HG03060 (cell line): ENCODE results near the gene ATF6.
A peak's percentile ranks its signal among the peaks of the same experiment; 100 is the strongest.
"Not testable (repeated sequence)": the region's sequence is repeated elsewhere in the genome, so short reads cannot be mapped to it uniquely, and the experiment has no call there.

Experiments
- ATAC-seq: cut with Tn5 transposase; IDR thresholded peaks from one replicate; pipeline ENCODE4 v1.9.1; 2021; ENCODE audit warnings: low read depth, moderate number of reproducible peaks; ENCODE audit not compliant: unreplicated experiment

ATF6 gene, protein sequence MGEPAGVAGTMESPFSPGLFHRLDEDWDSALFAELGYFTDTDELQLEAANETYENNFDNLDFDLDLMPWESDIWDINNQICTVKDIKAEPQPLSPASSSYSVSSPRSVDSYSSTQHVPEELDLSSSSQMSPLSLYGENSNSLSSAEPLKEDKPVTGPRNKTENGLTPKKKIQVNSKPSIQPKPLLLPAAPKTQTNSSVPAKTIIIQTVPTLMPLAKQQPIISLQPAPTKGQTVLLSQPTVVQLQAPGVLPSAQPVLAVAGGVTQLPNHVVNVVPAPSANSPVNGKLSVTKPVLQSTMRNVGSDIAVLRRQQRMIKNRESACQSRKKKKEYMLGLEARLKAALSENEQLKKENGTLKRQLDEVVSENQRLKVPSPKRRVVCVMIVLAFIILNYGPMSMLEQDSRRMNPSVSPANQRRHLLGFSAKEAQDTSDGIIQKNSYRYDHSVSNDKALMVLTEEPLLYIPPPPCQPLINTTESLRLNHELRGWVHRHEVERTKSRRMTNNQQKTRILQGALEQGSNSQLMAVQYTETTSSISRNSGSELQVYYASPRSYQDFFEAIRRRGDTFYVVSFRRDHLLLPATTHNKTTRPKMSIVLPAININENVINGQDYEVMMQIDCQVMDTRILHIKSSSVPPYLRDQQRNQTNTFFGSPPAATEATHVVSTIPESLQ

DNA sequence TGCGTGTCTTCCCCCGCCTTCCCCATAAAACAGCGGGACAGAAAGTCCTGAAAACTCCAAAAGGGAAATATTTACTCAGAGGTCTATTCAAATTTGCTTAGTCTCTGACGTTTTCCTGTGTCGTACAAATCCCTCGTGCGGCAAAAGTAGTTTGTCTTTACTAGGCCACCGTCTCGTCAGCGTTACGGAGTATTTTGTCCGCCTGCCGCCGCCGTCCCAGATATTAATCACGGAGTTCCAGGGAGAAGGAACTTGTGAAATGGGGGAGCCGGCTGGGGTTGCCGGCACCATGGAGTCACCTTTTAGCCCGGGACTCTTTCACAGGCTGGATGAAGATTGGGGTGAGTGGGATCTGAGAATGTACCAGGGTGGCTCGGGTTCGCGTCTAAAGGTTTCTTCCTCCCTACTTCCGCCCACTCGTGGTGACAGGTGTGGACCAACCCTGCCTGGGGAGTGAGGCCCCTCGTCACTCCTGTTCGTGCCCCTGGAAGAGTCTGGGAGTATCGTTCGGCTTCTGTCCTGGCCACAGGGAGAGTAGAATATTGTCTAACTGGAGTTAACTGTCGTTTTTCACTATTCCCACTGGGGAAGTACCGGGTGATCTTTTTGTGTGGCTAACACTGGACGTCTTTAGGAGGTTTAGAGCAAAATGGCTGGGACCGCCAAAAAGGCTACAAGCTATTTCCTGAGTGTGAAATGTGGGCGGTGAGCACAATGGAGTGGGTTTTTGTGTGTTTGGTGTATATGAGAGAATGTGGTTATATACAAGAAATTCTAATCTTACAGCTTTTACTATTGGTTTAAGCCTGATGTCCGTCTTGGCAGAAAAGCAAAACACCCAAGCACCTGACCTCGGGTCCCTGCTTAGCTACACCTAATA lies at the start of gene ATF6:
TSS of gene ATF6 (plus strand) at position 219 of the 880 bp plus-strand sequence. CDS start at position 260, 41 bp downstream.
- ATAC-seq = peak; percentile 50

DNA sequence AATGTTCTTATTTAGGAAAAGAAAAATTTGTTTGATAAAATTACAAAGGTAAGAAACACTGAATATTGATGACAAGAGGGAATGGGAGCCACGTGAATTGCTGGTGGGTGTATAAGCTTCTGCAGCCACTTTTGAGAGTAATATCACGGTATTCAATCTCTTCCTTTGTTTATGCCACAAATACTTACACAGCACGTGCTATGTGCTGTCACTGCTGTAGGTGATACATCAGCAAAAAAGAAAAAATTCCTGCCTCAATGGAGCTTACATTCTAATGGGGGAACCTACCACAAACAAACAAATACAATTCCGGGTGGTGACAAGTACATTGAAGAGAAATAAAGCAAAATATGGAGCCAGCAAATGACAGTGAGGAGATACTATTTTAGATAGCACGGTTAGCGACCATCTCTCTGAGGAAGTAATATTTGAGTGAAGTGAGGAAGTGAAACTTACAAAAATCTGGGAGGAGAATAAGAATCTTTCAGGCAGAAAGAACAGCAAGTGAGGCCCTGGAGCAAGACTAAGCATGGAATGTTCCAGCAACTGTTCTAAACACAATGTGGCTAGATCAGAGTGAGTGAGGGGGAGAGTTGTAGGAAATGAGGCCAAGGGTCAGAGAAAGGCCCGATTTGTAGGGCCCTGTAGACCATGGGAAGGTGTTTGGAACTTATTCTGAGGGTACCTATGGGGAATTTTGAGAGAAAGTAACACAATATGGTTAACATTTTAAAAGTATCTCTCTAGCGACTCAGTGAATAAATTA lies 47.4 kb upstream of the ATF6 start:
- peak; percentile 38 for ATAC-seq

DNA sequence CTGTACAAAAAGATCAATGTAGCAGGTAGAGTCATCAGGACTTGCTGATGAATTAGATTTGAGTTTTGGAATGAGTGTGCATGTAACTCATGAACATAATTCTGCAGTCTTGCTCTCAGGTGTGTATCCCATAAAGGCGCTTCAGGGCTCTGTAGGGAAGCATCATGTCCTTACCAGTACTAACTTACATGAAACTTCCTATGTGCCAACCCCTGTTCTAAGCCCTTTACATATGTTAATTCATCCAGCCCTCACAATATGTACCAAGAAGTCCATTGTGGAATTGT lies 46.9 kb upstream of the ATF6 start:
- ATAC-seq = peak; percentile 22

DNA sequence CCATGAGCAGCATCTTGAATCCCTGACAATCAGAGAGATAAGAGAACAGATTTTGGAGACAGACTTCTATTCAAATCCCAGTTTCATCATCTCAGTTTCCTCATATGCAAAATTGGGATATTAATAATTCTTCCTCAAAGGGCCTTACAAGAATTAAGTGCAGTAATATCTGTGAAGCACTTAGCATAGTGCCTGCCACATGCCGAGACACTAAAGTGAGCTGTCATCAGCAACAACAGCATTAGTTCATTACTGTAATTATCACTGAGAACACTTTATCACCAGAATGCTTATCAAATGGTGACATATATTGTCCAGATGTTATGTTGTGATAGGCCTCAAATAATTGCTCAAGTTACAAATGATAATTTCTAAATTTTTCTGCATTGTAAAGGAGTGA lies 45.7 kb upstream of the ATF6 start:
- no peak for ATAC-seq

DNA sequence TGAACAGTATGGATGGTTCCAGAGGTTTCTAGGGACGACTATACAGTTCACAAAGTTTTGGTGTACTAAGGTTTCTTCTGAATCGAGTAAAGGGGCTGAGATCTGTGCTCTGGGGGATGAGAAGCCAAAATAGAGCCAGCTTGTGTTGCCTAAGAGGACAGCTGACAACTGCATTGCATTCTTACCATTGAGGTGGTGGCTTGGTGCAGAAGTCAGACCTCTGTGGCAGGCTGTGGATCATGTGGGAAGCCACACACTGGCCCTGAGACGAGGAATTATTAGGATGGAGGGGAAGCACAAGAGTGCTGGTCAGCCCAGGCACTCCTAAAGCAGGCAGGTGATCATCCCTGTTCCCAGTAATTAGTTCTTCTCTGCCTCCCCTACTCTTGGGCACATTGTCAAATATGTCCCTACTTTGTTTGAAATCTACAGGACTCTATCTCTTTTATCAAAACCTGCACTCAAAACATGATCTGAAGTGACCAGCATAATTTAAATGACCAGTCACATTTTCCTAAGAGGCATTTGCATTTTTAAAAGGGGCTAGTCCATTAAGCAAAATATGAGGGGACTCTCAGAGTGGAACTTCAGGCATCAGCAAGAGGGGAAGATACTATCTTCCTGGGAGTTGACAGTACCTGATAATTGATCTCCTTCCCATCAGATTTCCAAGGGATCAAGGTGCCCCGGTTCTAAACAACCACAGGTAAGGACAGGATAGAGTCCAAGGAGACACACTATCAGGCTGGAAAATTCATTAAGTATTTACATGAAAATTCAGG lies 45.0 kb upstream of the ATF6 start, which contains the start of gene FCRLB:
TSS of gene FCRLB (plus strand) at position 589 of the 782 bp plus-strand sequence. CDS start 1,129 bp downstream, outside the sequence.
- ATAC-seq = no peak

DNA sequence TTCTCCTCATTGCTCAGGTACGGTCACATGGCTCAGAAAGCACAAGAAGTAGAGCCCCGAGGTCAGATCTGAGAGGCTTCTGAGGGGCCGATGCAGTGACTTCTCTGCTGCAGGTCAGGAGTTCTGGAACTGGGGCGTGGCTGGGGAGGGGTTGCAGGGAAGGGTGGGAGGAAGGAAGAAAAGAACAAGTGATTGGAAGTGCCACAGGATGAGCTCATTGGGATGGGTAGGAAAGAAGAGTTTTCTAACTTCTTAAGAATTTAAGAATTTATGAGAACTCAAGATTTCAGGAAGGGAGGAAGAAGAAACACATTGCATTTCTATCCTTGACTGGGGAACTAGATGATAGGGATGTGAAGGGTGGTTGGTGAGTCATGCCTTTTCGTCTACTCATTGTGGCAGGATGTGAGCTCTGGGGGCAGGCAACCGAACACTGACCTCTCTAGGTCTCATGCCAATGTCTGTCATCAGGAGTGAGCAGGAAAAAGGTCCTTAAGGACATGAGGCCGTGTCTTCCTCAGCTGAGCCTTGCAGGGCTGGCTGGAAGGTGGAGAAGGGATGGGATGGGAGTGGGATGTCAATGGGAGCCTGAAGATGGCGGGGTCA lies 44.3 kb upstream of the ATF6 start:
- ATAC-seq = no peak

DNA sequence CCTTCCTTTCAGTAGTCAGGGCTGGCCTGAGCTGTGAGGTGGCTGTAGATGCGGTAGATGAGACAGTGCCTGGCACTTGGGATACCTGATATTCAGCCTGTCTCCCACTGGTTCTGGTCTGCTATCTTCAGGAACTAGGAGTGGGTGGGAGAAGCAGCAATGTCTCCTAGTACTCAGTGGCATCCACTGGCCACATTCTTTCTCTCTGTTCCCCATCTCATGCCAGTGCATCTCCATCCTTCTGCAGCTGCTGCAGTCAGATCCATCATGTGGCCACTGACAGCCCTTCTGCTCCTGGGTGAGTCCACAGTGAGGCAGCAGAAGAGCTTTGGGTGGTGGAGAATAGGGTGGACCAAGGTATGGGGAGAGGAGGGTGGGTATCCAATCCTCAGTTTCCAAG lies 43.7 kb upstream of the ATF6 start:
- ATAC-seq = no peak

DNA sequence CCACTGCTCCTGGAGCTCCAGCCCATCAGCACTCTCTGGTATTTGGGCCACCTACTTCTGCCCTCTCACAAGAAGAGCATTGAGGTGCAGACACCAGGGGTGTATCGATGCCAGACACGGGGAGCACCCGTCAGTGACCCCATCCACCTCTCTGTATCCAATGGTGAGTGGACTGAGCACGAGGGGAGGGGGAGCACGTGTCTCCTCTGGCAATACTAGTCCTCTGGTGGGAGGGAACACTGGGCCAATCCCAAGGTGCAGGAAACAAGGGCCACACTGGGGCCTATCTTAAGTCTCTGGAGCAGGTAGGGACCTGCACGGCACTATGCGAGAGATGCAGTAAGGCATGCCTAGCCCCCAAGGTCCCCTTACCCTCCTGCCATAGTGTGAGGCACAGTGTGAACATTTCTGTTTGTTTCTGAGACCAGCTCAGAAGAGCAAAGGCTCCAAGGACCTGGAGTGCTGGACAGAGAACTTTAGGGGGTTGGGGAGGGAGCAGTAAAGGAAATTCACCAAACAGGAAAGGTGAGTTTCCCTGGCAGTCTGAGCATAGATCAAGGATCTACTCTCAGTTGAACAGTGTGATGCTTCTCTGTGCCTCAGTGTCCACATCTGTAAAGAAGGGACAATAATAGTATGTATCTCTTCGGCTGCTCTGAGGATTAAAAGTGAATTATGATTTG lies 42.5 kb upstream of the ATF6 start:
- ATAC-seq = no peak

DNA sequence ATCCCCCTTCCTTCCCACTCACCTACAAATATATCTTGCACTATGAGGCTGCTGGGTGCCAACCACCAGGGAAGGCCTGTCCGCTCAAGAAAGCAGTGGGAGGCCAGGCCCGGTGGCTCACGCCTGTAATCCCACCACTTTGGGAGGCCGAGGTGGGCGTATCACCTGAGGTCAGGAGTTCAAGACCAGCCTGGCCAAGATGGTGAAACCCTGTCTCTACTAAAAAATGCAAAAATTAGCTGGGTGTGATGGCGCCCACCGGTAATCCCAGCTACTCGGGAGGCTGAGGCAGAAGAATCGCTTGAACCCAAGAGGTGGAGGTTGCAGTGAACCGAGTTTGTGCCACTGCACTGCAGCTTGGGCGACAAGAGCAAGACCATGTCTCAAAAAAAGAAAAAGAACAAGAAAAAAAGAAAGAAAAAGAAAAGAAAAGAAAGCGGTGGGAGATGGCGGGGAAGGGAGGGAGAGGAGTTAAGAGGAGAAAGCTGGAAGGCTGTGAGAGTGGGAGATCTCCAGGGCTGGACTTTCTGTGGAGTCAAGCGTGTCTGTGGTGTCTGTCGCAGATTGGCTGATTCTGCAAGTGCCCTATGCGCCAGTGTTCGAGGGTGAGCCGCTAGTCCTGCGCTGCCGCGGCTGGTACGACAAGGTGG lies 40.7 kb upstream of the ATF6 start:
- ATAC-seq = not testable (repeated sequence)

DNA sequence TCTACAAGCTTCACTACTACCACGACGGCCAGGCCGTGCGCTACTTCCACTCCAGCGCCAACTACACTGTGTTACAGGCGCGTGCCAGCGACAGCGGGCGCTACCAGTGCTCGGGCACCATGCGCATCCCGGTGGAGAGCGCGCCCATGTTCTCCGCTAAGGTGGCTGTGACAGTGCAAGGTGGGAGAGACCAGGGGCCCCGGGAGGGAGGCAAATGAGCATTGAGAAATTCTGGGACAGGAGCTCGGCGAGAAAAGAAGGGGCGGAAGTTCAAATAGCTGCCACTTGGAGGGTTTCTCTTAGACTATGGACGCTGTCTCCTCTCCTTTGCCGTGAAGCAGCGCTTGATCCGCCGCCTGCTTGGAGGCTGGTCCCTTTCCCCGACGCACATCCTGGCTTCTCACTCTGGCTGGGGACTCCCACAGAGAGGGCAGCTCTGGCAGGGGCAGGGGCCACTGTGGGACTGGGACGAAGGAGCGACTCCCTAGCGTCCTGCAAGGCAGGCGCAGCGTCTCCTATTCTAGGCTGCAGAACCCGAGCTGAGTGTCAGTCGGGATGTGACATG lies 40.1 kb upstream of the ATF6 start:
- ATAC-seq = no peak

DNA sequence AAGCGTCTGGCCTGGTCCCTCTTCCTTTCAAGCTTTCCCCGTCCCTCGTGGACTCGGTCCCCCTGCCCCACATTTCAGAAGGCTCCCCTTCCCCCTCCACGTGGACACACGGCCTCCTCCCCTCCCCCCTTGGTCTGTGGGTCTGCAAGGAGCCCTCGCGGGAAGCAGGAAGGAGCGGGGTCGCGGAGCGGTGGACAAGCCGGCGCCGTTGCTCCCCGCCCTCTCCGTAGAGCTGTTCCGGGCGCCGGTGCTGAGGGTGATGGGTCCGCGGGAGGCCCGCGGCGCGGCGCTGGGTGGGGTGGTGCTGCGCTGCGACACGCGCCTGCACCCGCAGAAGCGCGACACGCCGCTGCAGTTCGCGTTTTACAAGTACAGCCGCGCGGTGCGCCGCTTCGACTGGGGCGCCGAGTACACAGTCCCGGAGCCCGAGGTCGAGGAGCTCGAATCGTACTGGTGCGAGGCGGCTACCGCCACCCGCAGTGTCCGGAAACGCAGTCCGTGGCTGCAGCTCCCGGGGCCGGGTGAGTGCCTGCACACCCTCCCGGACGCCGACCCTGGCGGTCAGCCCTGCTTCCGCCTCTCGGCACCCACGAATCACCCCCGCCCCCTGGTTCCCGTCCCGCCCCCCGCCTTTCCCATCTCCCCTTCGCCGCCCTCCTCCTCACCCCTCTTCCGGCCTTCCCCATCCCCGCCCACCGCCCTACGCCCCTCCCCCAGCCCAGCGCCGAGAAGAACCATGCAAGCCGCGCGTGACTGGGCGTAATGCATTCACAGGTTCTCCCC lies 39.5 kb upstream of the ATF6 start:
- ATAC-seq = peak; percentile 34

DNA sequence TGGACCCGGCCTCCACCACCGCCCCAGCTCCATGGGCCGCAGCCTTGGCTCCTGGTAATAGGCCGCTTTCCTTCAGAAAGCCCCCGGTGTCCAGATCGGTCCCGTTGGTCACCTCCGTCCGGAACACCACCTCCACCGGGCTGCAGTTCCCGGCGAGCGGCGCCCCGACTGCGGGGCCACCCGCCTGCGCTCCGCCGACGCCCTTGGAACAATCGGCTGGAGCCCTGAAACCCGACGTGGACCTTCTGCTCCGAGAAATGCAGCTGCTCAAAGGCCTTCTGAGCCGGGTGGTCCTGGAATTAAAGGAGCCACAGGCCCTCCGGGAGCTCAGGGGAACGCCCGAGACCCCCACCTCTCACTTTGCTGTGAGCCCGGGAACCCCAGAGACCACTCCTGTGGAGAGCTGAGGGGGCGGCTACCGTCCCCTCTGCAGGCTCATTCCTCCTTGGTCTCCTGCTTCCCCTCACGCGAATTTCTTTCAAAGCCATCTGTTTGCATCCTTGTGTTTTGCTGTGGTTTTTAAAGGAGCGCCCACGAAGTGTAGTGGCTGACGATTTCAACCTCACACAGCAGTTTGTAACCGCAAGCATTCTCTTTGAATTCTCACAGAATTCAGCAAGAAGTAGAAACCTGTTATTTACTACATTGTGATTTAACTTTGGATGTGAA lies 38.7 kb upstream of the ATF6 start:
- ATAC-seq = peak; percentile 11

DNA sequence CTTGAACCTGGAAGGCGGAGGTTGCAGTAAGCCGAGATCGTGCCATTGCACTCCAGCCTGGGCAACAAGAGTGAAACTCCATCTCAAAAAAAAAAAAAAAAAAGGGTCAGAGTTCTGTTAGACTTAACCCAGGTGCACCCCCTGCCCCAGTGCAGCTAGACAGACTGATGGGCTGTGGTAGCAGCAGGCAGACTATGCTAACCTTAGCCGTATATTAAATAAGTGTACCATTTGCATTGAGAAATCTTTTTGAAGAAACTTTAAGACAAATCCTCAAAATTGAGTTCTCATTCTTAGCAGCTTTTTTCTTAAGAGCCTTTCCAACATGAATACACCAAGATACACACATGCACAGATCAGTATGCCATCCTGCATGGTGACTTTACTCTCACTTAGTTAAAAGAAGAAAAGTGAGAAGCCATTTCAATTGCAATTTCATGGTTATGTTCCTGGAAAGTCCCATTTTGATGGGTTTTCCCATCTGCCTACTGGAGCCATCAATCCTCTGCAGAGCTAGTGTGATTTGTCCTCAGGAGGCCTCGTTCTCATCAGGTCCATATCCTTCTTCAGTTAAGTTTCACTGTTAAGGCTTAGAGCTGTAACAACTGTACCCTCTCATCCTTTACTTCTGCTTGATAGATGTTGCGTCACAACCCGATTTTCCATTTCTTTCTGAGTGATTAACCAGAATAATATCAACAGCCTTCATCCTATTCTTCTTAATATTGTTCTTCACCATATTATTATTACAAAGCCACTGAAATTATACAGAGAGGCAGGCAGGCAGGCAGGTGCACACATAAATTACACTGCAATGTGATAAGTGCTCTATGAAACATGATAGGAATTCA lies 37.5 kb upstream of the ATF6 start:
- no peak for ATAC-seq

DNA sequence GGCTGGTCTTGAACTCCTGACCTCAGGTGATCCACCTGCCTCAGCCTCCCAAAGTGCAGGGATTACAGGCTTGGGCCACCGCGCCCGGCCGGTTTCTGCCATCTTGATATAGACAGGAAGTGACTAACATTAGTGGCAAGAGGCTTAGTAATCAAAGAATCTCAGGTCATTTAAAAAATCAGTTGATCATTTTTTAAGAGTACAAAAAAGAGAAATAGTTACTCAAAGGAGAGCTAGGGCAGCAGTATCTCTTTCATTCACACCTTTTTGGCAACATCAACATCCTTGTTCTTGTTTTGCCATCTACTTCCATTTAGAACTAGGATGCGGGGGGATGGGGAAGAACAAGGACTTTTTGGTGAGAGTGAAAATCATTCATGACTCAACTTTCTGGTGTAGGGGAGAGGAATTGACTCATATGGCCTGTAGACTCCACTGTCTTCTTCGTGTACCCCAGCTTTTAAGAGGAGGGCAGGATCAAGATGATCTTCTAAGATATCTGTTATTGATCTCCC lies 36.0 kb upstream of the ATF6 start:
- no peak for ATAC-seq

DNA sequence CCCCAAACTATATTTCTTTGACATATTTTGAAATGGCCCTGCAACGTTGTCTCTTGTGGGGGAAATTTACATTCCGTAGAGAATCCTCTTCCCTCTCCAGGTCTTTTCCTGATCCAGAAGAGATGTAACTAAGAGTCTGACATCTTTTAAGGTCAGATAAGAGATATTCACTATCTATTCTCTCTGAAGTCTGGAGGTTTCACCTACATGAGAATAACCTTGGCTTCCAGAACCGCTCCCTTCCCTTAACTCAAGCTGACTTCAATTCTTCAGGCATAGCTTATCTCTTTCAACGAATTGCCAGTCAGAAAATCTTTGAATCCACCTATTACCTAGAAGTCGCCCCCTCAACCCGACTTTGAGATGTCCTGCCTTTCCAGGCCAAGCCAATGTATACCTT lies 34.9 kb upstream of the ATF6 start:
- ATAC-seq = no peak
